Measurements from ENCODE around the gene MYH10.

- TF ChIP-seq CTCF (IDR thresholded peaks at IDR 0.05; ENCODE audit: low read depth, low read length, poor library complexity, severe bottlenecking) (no peak), EZH2phosphoT487 (IDR thresholded peaks at IDR 0.05; ENCODE audit: borderline replicate concordance, low read length) (no peak)
Measured at GRCh38 chr17:8537734-8538133, 92.8 kb downstream of the MYH10 start.
